BE2C (cell line): Measurements from ENCODE around the gene LACRT.
"Not testable (repeated sequence)": the region's sequence is repeated elsewhere in the genome, so short reads cannot be mapped to it uniquely, and the experiment has no call there.

Source experiments
- DNase-seq: peaks from one replicate; pipeline ENCODE4 v3.0.0-alpha.2; 2020
- H3K27me3 ChIP-seq: fragments of 250-450 bp; sonication (Bioruptor Pico); 2 replicates; pipeline ENCODE4 v1.5.1; 2020; ENCODE audit warnings: mild to moderate bottlenecking
- H3K36me3 ChIP-seq: fragments of 250-450 bp; sonication (Bioruptor Pico); 2 replicates; pipeline ENCODE4 v1.5.1; 2020; ENCODE audit warnings: mild to moderate bottlenecking
- H3K4me1 ChIP-seq: fragments of 250-450 bp; sonication (Bioruptor Pico); 2 replicates; pipeline ENCODE4 v1.5.1; 2020
- H3K4me3 ChIP-seq: 2 replicates; pipeline ENCODE4 v1.5.1; 2011; ENCODE audit warnings: low read depth, low read length
- H3K9me3 ChIP-seq: fragments of 250-450 bp; sonication (Bioruptor Pico); 2 replicates; pipeline ENCODE4 v1.5.1; 2020
- TF ChIP-seq, protein P1 (sequence below): IDR thresholded peaks from 2 replicates; pipeline ENCODE4 v1.5.1; 2012; ENCODE audit warnings: mild to moderate bottlenecking, low read depth, low read length

The LACRT gene

DNA sequence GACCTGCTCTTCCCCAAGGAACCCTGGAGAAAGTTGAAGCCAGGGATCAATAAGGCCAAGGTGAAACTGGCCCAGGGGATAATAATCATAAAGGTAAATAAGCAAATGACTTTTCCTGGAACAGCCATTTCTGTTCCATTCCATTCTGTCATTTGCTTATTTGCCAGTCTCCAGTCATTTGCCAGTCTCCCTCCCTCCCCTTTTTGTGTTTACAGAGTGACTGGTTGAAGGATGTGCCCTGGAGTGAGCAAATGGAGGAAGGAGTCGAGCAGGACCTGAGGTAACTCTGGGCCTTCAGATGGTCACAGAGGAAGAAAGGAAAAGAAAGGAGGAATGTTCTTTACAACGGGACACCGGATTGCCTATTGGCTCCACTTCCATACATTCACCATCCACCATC, 31.3 kb upstream of the LACRT start:
- no peak overlapping the region for H3K4me3 ChIP-seq
- no peak for DNase-seq
- no peaks in the 10 kb centered on the region for H3K4me1 ChIP-seq
- TF ChIP-seq, protein P1, sequence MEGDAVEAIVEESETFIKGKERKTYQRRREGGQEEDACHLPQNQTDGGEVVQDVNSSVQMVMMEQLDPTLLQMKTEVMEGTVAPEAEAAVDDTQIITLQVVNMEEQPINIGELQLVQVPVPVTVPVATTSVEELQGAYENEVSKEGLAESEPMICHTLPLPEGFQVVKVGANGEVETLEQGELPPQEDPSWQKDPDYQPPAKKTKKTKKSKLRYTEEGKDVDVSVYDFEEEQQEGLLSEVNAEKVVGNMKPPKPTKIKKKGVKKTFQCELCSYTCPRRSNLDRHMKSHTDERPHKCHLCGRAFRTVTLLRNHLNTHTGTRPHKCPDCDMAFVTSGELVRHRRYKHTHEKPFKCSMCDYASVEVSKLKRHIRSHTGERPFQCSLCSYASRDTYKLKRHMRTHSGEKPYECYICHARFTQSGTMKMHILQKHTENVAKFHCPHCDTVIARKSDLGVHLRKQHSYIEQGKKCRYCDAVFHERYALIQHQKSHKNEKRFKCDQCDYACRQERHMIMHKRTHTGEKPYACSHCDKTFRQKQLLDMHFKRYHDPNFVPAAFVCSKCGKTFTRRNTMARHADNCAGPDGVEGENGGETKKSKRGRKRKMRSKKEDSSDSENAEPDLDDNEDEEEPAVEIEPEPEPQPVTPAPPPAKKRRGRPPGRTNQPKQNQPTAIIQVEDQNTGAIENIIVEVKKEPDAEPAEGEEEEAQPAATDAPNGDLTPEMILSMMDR = no peak
- no peaks in the 10 kb centered on the region for H3K9me3 ChIP-seq
- no peaks in the 10 kb centered on the region for H3K36me3 ChIP-seq
- H3K27me3 ChIP-seq = peaks cover 17% of the 10 kb centered on the region

DNA sequence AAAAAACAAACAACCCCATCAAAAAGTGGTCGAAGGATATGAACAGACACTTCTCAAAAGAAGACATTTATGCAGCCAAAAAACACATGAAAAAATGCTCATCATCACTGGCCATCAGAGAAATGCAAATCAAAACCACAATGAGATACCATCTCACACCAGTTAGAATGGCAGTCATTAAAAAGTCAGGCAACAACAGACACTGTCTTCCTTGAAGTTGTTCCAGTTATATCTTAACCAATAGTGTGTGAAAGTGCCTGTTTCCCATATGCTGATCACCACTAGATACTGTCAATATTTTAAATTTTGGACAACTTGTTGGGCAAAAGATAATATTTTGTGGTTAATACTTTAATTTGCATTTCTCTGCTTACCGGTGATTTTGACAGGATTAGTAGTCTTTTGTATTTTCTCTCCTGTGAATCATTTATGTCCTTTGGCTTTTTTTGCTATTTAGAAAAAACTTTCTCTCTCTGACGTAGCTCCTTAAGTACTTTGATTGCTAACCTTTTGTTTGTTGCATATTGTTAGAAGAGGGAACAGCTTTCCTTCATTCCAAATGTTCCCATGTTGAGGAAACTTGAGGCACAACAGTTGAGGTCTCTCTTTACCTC, 30.4 kb upstream of the LACRT start:
- not testable (repeated sequence) for H3K9me3 ChIP-seq, H3K4me1 ChIP-seq, H3K4me3 ChIP-seq, DNase-seq, H3K36me3 ChIP-seq
- H3K27me3 ChIP-seq = peaks cover 10% of the 10 kb centered on the region

DNA sequence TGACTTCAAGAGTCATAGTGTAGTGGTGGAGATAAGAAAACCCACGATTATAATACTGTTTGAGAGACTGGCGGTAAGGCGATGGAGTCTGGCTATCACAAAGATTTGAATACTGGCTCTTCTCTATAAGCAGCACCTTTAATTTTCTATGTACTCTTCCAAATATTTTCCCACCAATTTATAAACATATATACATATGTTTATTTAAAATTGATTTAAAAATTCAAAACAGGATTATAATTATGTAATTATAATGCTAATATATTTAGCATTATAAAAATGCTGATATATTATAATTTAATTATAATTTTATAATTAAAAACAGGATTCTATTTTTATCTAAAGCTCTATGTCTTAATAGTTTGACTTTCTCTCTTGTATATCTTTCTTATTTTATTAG, 28.9 kb upstream of the LACRT start:
- no peak for DNase-seq
- no peak overlapping the region for H3K4me3 ChIP-seq
- no peaks in the 10 kb centered on the region for H3K9me3 ChIP-seq
- no peaks in the 10 kb centered on the region for H3K36me3 ChIP-seq
- H3K27me3 ChIP-seq = peaks cover 7% of the 10 kb centered on the region
- H3K4me1 ChIP-seq = no peaks in the 10 kb centered on the region
- TF ChIP-seq, protein P1 = no peak

DNA sequence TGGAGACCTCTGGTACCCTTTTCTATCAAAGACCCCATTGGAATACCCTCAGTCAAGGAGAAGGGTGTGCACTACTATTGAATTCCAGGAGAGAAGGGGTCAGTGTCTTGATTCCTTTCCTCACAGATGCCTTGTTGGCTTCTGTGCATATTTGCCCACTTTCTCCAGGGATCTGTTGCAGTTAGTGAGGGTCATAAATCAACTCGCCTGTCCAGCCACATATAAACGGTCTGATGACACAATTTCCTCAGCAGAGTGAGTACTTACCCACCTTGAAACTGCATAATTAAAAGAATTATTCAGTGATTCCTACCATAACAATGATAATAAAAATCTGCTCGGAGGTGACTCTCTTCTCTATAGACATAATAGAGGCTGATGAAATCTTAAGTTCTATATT, 27.3 kb upstream of the LACRT start:
- no peak for DNase-seq
- TF ChIP-seq, protein P1 = no peak
- Histone ChIP-seq H3K4me1 (no peaks in the 10 kb centered on the region), H3K4me3 (no peak overlapping the region), H3K27me3 (peaks cover 15% of the 10 kb centered on the region), H3K9me3 (no peaks in the 10 kb centered on the region), H3K36me3 (no peaks in the 10 kb centered on the region)

DNA sequence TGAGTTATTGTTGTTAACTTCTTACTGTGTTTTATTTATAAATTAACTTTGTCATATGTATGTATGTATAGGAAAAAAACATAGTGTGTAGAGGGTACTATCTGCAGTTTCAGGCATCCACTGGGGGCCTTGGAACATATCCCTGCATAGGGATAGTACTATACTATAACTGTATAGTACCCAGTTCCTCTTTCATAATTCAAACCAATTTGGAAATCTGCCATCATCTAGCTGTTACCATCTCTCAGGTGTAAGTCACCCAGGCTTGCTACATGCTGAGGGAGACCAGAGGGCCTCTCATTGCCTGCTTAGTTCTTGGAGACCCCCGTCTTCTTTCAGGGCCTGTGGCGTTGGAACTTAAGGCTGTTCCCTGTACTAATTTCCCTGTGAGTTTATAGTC, 26.4 kb upstream of the LACRT start:
- peaks cover 22% of the 10 kb centered on the region for H3K27me3 ChIP-seq
- TF ChIP-seq, protein P1 = no peak
- H3K36me3 ChIP-seq = no peaks in the 10 kb centered on the region
- no peak overlapping the region for H3K4me3 ChIP-seq
- H3K4me1 ChIP-seq = no peaks in the 10 kb centered on the region
- no peak for DNase-seq
- no peaks in the 10 kb centered on the region for H3K9me3 ChIP-seq

DNA sequence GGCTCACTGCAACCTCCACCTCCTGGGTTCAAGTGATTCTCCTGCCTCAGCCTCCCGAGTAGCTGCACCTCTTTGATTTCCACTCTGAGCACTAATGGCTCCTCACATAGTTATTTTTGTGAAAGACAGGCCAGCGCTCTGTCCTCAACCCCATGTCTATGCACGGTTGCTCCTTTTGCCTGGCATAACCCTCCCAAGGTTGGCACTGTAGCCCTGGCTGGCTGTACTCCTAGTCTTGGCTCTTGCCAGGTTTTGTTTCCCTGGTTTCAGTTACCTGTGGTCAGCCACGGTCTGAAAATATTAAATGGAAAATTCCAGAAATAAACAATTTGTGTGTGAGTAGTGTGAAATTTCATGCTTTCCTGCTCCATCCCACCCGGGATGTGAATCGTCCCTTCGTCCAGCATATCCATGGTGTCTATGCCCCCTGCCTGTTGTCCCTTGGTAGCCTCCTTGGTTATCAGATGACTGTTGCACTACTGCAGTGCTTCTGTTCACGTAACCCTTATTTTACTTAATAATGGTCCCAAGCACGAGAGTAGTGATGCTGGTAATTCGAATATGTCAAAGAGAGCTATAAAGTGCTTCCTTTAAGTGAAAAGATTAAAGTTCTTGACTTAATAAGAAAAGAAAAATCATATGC, 25.7 kb upstream of the LACRT start:
- TF ChIP-seq, protein P1 = no peak
- Histone ChIP-seq H3K27me3 (peaks cover 22% of the 10 kb centered on the region), H3K36me3 (no peaks in the 10 kb centered on the region), H3K4me3 (no peak overlapping the region), H3K9me3 (no peaks in the 10 kb centered on the region), H3K4me1 (no peaks in the 10 kb centered on the region)
- no peak for DNase-seq
